Activated CD4-positive, alpha-beta T cell treated with anti-CD3 and anti-CD28 coated beads, Interleukin-2, amount 50 U/mL, for 1 hour (primary cell): ENCODE measurements around the gene MED10.
"Not testable (repeated sequence)": the region's sequence is repeated elsewhere in the genome, so short reads cannot be mapped to it uniquely, and the experiment has no call there.

Experiments used
- DNase-seq: peaks from one replicate; pipeline ENCODE4 v3.0.0-alpha.2; 2020

MED10 gene

DNA sequence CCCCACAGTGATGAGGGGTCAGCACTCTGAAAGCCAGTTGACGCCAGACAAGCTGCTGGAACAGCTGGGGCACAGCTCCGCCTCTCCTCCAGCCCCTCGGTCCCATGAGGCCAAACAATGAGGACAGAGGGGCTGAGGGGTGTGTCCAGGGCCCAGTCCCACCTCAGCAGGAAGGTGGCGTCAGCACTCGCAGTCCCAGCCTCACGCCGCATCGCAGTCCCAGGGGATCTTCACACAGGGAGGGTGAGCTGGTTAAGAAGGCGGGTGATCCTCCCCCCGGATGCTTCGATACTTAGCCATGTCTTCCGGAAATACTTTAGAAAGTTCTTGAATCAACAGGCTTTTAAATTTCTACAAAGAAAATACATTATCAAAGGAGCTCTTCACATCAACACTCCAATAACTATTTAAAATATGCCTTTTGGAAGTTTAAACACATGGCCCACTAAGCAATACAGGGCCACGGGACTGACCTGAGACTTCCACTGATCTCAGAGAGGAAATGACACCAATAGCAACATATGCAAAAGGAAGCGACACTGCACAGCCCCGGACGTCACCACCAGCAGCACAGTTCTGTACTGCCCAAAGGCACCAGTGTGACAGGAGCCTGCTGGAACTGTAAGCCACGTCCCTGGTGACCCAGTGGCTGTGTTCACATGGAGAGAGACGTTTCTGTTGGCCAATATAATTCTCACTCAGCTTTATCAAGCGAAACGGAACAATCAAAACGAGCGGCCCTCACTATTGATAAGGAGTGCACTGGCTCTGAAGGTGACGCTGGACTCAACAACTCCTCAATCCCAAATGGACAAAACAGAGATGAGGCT is 5.9 kb downstream of the MED10 start:
- no peak for DNase-seq

DNA sequence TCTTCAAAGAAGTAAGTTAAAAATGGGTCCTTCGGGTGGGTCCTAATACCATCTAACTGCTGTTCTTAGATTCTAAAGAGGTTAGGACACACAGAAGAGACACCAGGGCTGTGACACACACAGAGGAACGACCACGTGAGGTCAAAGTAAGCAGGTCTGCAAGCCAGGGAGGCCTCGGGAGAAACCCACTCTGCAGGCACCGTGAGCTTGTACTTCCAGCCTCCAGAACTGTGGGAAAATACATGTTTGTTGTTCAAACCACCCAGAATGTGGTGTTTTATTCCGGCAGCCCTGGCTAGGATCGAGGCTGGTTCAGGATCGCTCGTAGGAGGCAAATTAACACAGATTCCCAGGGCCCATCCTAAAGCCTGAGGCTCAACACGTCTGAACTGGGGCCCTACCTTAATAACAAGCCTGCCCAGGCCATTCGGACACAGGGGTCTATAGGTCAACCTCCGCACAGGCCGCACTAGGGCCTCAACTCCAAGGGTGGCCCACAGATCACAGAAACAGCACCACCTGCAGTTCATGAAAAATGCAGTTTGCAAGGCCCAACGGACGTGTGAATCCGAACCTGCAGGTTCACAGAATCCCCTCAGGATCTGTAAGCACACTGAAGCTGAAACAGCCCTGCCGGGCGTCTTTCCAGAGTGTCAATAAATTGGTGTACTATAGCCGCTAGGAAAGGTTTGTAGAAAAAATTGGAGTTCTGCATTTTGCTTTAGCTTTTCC is 7.1 kb downstream of the MED10 start:
- DNase-seq, result no peak

DNA sequence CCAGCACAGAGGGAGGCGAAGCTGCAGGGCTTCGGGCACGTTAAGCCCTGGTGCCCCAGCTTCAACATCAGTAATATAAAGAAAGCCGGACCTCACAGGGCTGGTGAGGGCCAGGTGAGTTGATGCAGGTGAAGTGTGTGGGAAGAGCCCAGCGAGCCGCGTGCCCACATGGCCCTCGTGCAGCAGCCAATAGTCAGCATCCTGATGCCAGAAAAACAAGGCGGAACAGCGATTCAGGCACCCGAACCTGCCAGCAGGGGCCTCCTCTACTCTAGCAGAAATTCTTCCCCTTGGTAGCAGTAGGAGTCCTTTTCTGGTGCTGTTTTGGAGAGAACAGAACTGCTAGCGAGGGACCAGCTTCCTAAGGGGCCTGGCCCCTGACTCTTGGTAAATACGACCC is 7.8 kb downstream of the MED10 start:
- DNase-seq, result no peak

DNA sequence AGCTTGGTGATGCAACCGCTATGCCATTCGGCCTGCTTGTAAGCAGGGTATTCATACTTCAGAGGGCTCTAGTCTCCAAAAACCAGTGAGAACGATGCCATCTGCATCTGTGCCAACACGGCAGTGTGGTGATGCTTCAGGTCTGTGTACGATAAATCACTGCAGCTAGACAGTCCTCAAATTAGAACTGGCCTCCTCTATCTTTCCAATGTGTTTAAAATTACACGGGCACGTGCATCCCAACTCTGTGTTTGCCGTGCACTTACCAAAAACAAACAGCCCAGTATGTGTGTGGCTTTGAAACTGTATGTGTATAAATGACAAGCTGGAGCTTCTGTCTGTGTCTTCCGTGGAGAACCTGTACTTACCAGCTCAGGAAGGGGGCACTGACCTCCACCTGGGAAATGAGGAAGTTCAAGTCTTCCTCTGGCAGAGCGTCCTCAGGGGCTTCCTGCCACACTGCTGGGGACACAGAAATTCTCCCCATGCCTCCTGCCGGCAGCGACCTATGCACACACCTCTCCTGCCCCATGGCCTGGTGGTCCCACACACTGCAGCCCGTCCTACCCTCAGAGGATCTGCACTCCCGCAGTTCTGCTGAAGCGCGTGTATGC is 12.3 kb downstream of the MED10 start:
- no peak for DNase-seq

DNA sequence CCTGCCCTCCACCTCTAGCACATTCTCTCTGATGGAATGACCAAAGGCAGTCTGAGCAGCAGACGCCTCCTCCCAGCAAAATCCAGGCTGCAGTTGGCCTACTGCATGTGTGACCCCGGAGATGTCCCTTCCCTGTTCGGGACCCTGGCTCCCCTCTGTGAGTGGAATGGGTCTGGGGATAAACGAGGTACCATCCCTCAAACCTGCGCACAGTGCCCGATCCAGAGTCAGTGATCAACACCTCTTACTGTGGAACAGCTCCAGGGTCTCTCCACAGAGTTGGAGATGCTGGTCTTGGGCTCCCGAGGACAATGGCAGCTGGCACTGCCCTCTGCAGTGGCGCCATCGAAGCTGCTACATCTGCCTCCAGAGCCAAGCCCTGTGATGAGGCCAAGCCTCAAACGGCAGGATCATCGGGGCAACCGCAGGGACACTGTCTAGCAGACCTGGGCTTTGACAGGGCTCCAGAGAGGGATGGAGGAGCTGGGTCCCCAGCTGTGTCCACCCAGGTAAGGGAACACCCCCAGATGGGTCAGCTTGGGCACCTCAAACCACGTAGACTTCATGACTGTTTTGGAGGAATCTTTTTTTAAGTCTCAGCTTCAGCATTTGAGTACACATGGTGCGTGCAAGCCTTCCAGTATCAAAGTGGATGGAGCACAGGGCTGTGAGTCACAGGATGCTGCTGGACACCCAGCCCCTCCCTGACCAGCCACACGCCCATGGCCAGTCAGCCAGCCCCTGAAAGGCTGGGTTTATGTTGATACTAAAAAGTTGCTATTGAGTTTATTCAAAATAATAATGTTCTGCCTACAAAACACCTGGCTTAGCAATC is 13.0 kb downstream of the MED10 start:
- DNase-seq, result no peak

DNA sequence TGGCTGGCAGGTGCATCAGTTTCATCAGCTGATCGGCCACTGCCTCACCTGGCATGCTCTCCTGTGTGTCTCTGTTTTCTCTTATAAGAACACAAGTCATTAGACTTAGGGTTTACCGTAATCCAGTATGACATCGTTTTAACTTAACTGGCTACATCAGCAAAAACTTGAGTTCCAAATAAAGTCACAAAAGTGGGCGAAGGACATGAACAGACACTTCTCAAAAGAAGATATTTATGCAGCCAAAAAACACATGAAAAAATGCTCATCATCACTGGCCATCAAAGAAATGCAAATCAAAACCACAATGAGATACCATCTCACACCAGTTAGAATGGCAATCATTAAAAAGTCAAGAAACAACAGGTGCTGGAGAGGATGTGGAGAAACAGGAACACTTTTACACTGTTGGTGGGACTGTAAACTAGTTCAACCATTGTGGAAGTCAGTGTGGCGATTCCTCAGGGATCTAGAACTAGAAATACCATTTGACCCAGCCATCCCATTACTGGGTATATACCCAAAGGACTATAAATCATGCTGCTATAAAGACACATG is 14.8 kb downstream of the MED10 start:
- DNase-seq, result not testable (repeated sequence)

DNA sequence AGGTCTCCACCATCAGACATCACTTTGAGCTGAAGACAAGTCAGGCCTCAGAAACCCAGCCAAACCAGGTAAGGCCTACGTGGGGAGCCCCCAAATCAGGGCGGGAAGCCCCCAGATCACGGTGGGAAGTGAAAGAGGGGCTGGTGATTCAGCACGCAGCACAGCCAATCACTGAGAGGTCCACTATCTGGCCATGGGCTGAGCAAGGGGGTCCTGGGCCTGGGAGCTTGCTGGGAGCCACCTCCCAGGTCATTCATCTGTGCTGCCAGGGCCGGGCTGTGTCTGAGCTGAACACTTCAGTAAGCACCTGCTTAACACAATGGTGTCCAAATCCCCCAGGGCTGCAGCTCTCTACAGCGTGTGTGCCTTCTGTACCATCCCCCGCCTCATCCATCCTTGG is 15.5 kb downstream of the MED10 start:
- DNase-seq, result no peak

DNA sequence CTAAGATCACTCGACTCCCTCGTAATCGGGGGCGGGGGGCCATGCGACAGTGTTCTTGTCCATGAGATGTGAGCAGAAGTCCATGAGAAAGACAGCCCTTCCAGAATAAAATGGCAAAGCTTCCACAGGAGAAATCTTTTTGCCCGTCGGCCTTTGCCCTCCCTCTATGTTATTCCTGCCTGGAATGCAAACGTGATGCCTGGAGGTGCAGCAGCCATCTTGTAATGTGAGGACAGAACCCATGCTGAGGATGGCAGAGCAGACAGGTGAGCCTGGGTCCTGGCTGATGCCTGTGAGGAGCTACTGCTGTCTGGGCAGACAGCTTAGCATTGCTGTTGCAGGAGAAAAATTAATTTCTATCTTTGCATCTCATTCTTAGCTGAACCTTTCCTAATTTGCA is 17.2 kb downstream of the MED10 start:
- no peak for DNase-seq

DNA sequence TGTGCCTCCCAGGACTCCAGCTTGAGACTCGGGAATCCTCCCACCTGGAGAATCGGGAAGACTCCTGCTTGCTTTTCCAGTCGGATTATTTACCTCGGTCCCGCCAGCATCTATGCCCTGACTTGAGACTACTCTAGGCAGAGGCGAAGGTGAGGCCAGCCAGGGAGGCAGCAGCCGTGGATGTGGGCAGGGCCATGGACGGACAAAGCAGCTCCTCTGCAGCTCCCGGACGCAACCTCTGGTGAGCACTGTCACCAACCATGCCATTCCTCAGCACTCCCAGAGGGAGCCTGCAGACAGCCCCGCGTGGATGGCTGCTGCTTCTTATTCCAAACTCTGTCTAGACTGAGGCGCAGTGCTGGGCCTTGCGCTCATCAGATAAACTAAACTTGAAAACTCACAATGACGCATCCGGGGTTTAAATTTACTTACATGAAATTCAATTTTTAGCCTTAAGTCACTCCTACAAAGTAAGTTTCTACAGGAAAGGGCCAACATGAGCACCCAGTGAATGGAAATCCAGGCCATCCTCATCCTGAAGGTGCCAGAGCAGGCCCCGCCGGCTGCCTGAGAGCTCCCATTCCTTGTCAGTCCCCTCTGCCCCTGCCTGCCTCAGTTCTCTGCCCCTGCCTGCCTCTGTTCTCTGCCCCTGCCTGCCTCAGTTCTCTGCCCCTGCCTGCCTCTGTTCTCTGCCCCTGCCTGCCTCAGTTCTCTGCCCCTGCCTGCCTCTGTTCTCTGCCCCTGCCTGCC is 17.8 kb downstream of the MED10 start:
- DNase-seq, result no peak

DNA sequence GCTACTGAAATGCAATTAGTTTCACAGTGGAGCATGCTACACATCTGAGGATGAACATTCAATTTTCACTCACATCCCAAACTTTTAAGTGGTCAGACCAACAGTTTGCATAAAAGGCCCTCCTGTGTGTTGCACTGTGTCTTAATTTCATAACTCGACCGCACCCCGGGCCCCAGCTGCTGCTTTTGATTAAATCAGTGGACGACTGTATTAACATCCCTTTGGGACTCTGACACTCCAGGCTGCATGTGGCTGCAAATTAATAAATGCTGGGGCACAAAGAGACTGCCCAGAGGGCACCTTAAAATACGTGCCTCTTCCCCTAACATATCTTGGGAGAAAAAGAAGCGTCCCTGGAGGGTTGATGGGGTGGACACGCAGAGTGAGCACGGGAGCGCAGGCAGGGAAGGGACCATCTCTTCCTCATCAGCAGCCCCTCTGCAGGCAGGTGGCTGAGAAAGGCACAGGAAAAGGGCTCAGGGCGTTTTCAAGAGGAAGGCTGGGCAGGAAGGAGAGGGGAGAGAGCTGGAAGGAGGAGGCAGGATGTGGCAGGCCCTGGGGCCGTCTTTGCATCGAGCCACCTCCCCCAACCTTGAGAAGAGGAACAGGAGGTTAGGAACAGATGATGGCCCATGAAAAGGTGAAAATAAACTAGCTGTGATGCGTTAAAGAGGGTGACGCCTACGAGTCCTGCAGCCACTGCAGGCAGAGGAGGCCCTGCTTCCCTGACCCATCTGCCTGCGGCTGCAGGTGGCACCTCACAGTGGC is 18.6 kb downstream of the MED10 start:
- DNase-seq, result no peak

DNA sequence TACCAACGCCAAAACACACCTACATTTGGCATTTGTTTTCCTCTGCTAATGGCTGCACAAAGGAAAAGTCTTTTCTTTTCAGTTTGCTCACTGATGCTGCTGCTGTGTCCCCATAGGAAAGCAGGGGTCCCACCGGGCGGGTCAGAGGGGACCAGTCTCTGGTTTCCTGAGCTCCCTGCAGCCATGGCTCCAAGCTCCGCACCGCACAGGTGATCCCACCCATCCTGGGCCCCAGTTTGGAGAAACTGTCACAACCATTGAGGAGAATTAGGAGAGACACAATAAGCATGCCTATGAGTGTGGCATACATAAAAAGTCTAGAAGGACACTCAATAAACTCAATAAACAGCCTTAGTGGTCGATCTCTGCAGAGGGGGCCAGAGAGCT is 19.9 kb downstream of the MED10 start:
- no peak for DNase-seq

DNA sequence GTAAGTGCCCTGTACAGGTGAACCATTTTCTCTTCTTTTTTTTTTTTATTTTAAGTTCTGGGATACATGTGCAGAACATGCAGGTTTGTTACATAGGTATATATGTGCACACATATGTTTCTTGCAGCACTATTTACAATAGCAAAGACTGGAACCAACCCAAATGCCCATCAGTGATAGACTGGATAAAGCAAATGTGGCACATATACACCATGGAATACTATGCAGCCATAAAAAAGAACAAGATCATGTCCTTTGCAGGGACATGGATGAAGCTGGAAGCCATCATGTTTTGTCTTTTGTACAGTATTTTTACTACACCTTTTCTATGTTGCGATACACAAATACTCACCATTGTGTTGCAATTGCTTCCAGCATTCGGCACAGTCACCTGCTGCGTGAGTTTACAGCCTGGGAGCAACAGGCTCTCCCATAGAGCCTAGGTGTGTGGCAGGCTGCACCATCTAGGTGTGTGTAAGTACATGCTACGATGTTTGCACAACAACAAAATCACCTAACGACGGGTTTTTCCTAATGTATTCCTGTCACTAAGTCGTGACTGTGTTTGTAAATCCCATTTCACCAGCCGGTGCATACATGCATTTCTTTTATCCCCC is 20.4 kb downstream of the MED10 start:
- not testable (repeated sequence) for DNase-seq

DNA sequence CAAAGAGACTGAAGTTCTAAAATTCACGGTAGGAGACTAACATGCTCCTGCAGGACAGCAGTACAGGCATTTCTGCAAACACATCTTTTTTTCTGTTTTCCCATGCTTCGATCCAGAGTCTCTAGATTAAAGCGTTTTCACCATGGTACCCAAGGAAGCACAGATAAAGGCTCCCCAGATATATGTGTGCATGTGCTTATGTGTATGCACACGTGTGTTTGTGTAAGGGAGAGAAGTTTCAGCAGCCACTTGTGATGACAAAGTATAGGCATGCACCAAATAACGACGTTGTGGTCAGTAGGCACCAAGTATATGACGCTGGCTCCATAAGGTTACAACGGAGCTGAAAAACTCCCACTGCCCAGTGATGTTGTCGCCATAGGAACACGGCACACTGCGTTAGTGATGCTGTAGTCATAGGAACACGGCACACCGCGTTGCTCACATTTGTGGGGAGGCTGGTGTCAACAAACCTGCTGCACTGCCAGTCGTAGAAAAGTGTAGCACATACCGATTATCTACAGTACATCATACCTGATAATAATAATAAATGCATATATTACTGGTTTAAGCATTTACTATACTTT is 21.7 kb downstream of the MED10 start:
- no peak for DNase-seq

DNA sequence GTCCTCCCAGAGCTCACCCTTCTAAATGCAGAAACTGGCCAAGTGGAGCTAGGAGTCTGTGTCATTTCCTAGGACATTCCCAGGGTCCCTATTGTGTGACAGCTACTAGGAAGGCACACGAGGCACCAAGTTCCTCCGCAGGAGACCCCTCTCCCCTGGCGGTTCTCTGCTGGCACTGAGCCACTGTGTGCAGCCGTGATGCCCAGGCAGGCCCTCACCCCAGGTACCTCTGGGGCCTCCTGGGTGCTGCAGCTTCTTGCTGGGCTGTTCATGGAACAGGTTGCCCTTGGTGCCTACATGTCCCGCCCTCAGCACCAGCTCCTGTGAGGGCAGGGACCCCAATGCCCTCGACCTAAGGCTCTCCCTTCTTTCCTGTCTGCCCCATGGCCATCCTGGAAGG is 23.1 kb downstream of the MED10 start:
- DNase-seq, result no peak

DNA sequence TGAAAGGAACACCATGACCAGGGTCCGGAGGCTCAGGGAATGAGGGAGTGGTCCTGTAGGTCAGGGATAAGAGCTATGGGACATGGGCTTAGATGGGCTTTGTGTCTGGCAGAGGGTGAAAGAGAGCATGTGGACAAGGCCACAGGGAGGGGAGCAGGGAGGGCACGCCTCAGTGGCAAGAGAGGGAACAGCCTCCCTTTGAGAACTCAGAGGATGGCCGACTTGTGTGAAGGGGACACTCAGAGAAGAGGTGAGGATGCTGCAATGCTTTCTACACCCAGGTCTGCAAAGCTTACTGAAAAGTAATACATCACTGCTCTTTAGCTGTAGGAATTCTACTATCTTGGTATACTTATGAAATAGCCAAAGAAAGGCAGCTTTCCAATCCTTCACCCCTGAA is 23.5 kb downstream of the MED10 start:
- no peak for DNase-seq

DNA sequence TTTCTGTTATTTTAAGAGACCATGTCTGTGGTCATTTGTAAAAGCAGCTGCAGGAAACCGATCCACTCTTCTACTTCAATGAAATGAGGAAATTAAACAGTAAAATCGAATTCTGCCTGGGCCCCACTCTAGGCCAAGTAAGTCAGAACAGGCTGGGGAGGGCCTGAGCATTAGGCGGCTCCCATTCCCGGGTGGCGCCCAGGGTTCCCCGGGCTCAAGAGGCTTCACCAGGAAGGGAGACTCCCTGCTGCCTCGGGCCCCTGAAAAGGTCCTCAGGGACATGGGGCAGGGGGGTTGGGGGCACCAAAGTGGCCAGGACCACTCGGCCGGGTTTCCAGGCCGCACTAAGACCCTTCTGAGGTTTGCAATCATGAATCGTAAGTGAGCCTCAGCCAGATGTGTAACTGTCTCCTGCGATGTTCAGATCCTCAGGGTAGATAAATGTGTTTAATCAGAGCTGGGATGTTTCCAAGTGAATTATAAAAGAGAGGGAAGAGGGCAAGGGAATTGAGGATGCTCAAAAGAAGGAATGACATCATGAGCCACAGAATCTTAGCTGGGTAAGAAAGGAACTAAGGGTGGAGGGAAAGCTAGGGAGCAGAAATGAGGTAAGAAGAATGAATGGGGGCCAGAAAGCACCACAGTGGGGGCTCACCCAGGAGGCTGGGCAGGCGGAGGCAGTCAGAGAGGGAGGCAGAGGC is 24.6 kb downstream of the MED10 start:
- DNase-seq, result no peak

DNA sequence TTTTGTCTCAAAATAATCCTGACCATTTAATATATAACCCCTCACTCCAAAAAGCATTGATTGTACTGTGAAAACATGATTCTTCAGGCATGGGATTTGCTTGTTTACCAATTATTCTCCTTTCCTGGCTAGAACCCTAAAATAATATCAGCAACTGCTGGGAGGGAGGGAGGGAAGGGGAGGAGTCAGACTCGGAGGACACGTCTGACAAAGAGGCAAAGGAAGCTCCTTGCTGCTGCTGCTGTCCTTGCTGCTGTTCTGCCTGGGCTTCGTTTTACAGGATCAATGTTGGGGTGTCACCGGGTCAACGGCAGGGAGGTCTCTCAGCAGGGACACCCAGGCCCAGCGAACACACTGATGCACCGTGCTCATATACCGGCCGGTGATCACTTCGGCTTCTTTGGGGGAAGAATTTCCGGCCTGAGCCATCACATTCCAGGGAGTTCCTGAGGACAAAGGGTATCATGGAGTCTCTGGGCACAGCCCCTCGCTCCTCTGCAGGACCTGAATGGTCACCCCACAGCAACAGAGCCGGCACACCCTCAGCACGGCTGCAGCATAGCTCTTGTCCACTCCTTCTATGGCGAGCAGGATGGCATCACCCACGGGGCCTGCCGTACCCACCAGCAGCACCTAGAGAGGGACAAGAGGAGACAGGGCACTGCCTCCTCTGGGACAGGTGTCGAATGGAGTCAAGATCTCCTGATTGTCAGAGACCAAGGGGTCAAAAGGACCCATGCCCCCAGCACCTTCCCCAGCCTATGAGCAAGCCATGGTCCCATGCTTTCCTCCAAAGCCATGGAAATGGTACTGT is 27.9 kb downstream of the MED10 start:
- no peak for DNase-seq

DNA sequence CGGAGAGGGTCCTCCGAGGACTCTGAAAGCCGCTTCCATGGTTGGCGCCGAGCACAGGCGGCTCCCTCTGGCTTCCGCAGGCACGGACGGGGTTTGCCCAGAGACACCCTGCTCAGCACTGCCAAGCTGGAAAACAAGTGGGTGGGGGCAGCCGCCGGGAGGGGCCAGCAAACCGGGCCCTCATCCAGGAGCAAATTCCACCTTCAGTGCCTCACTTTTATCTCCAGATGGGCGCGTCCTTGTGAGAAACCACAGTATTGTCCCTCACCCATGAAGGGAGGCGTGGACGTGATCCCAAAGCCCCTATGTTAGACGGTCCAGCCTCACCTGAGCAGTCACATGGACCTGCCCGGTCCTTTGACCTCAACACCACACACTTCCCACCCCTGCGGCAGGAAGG is 29.0 kb downstream of the MED10 start:
- DNase-seq, result no peak

DNA sequence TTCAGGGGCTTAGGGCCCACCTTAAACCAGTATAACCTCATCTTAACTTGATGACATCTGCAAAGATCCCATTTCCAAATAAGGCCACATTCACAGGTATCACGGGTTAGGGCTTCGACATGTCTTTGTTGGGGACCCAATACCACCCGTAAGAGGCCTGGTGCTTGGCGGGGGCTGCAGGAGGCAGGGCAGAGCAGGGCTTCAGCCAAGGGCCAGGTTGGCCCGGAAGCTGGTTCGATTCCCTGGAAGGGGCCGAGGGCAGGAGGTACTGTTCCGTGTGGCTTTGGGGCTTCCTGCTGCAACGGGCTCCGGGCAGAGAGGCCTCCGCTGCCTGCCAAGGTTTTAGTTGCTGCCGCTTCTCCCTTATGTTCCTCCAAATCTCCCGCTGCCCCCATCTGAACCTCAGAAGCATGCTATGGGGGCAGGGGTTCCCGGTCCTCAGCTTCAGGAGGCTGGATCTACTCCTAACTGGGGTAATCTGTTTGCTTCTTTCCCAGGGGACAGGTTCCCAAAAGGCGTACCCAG is 29.8 kb downstream of the MED10 start:
- DNase-seq, result no peak
